HG03521 (cell line): ENCODE measurements around the gene DLX5.
A peak's percentile ranks its signal among the peaks of the same experiment; 100 is the strongest.
"Not testable (repeated sequence)": the region's sequence is repeated elsewhere in the genome, so short reads cannot be mapped to it uniquely, and the experiment has no call there.

Source experiments
- ATAC-seq: cut with Tn5 transposase; IDR thresholded peaks from one replicate; pipeline ENCODE4 v1.9.1; 2021; ENCODE audit warnings: mild to moderate bottlenecking, moderate library complexity; ENCODE audit not compliant: unreplicated experiment

Gene DLX5

GRCh38 chr7:97024209-97025129 lies at the start of gene DLX5:
TSS of gene DLX5 (minus strand) at chr7:97024831. CDS start at chr7:97024623, 208 bp downstream.
- no peak for ATAC-seq

DNA sequence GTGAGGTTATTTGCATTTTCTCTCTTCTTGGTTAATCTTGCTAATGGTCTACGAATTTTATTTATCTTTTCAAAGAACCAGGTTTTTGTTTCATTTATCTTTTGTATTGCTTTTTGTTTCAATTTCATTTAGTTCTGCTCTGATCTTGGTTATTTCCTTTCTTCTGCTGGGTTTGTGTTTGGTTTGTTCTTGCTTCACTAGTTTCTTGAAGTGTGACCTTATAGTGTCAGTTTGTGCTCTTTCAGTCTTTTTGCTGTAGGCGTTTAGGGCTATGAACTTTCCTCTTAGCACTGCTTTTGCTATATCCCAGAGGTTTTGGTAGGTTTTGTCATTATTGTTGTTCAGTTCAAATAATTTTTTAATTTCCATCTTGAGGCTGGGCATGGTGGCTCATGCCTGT lies 47.4 kb upstream of the DLX5 start:
- not testable (repeated sequence) for ATAC-seq

GRCh38 chr7:97064972-97065587 lies 40.4 kb upstream of the DLX5 start:
- ATAC-seq: peak; percentile 56

DNA sequence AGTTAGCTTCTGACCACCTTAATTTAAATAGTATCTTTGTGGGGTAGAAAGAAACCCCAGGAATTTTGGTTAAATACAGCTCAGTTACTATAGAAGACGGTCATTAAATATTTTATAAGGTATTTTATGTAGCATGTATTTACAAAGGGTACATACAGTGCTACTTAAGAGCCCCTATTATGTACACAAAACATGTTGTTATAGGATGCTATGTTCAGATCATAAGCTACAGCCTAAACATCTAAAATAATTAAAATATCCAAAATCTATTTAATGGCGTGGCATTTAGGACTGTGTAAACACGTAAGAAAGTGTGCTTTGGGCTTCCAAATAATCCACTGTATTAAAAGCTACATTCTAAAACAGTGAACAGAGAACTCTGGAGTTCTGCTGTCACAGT lies 39.4 kb upstream of the DLX5 start:
- ATAC-seq: no peak

DNA sequence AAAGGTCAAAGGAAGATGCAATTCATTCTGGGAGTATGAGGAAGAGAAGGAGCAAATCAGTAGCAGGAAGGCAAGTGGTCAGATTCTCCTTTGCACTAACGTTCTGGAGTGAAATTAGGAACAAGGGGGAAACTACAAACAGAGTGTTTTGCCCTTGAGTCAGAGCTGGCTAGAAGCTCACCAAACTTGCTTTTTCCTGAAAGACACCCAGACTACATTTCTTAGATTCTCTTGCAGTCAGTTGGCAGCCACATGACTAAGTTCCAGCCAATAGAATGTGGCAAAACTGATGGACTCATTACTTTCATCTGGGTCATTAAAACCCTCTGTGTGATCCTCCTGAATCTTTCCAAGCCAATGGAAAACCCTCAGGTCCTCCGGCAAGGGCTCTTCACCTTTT lies 18.6 kb upstream of the DLX5 start:
- no peak for ATAC-seq

GRCh38 chr7:97039374-97040065 lies 14.9 kb upstream of the DLX5 start:
- no peak for ATAC-seq

GRCh38 chr7:97034213-97034852 lies 9.7 kb upstream of the DLX5 start:
- not testable (repeated sequence) for ATAC-seq

GRCh38 chr7:97027427-97028234 lies 3.0 kb upstream of the DLX5 start:
- ATAC-seq: peak; percentile 89

DNA sequence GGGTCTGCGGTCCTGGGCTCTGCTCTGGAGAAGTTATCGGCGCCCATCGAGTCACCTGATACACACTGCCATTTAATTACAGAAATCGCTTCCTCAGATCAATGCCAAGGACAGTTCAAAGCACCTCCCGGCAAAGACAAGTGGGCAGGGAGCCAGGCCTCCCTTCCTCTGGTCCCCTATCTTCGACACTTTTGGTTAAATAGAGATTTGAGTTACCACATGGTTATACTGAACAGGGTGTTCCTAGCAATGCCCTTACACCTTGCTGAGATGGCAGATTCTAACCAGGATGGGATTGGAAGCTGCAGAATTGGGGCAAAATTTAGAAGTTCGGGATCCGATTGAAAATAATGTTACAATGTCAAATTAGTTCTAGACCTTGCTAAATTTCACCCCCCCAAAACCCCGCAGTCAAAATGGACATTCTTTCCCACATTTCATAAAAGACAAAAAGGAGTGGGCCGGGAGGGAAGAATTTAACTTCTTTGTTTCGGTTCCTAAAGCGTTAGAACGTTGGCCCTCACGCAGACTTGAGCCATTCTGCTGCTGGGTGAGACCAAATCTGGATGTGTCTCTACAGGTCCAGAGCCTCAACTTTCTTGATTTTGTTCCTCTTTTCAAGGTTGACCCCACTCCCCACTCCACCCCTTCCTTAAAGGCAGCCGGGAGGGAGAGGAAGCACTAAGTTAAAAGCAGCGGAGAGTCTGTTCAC lies 2.2 kb upstream of the DLX5 start:
- ATAC-seq: no peak

- ATAC-seq: no peak
Measured at GRCh38 chr7:97025983-97026714, 1.5 kb upstream of the DLX5 start.

- ATAC-seq: no peak
Measured at GRCh38 chr7:97025130-97025499, 484 bp upstream of the DLX5 start.

DNA sequence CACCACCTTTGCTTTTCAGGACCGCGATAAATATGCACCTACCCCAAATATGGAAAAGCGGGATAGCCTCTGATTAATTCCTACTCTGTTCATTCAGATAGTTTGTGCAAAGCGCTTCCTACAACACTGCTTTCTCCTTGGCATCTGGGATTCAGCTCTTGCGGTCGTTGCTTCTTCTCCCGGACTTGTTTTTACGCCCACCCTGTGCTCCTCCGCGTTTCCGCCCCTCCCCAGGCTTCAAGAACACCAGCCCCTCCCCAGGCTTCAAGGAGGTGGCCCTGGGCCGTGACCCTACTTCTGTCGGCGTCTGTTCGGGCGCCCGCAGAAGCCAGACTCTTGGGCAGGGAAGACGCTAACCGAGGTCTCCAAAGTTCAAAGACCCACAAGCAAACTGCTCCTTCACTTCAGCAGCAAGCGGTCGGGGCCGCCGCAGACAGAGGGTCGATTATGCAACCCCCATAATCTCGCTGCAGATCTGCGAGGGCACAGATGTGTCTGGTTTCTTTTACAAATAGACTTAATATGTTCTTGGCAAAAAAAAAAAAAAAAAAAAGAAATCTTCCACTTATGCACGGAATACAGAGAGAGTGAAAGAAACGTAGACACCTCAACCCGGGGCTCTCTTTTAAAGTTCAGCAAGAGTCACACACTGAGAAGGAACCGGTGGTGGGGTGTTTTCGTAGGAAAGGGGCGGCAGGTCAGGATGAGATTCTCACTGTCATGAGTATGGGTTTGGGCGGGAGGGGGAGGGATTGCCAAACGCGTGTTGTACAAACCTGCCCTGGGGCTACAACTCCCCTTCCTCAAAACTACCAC lies 1.9 kb downstream of the DLX5 start:
- ATAC-seq: no peak

GRCh38 chr7:97021747-97022490 lies 2.7 kb downstream of the DLX5 start:
- no peak for ATAC-seq

GRCh38 chr7:97020996-97021746 lies 3.5 kb downstream of the DLX5 start:
- no peak for ATAC-seq

- ATAC-seq: no peak
Measured at GRCh38 chr7:97020601-97020995, 4.0 kb downstream of the DLX5 start.

DNA sequence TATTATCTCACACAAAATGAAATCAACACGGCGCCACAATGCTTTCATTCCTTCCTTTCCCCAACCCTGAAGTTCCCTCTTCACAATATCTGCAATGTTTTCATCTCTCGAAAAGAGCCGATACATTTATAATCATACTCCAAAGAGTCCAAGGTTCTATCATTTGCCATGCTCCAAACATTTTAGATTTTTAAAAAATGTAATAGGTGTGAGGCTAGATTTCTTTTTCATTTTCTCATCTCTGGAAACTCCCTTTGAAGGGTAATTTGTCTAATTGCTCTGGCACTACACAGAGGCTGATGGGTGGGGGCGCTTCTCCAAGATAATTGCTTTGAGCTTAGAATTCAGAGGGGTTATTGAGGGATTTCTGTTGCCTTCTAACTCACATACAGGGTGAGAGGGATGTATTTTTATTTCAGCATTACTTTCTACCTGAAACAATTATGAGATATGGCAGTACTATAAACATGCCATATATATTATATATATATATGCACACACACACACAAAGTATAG lies 4.9 kb downstream of the DLX5 start:
- no peak for ATAC-seq
